ENCODE results near the gene POU3F4.

The POU3F4 gene

GRCh38 chrX:83508006-83508405 lies at the start of gene POU3F4:
Gene POU3F4 (plus strand): TSS chrX:83508290. CDS start chrX:83508325, 35 bp downstream.
- no peak for DNase-seq (ENCODE audit: extremely low read depth in 1 of 2, low read depth in 1 of 2)

- DNase-seq (ENCODE audit: extremely low read depth in 1 of 2, low read depth in 1 of 2): no peak
Measured at GRCh38 chrX:83469551-83469950, 38.5 kb upstream of the POU3F4 start.

- DNase-seq (ENCODE audit: extremely low read depth in 1 of 2, low read depth in 1 of 2): no peak
Measured at GRCh38 chrX:83495898-83496297, 12.2 kb upstream of the POU3F4 start.

- DNase-seq (ENCODE audit: extremely low read depth in 1 of 2, low read depth in 1 of 2): no peak
Measured at GRCh38 chrX:83501003-83501402, 7.1 kb upstream of the POU3F4 start.

- DNase-seq (ENCODE audit: extremely low read depth in 1 of 2, low read depth in 1 of 2): no peak
Measured at GRCh38 chrX:83501530-83501929, 6.6 kb upstream of the POU3F4 start.

- no peak for DNase-seq (ENCODE audit: extremely low read depth in 1 of 2, low read depth in 1 of 2)
Measured at GRCh38 chrX:83504721-83505479, 3.2 kb upstream of the POU3F4 start.

GRCh38 chrX:83508526-83509253 lies 600 bp downstream of the POU3F4 start:
- DNase-seq (ENCODE audit: extremely low read depth in 1 of 2, low read depth in 1 of 2): no peak

- no peak for DNase-seq (ENCODE audit: extremely low read depth in 1 of 2, low read depth in 1 of 2)
Measured at GRCh38 chrX:83509254-83509801, 1.2 kb downstream of the POU3F4 start.

- no peak for DNase-seq (ENCODE audit: extremely low read depth in 1 of 2, low read depth in 1 of 2)
Measured at GRCh38 chrX:83510510-83511062, 2.5 kb downstream of the POU3F4 start.

GRCh38 chrX:83511208-83511607 lies 3.1 kb downstream of the POU3F4 start:
- DNase-seq (ENCODE audit: extremely low read depth in 1 of 2, low read depth in 1 of 2): no peak

- no peak for DNase-seq (ENCODE audit: extremely low read depth in 1 of 2, low read depth in 1 of 2)
Measured at GRCh38 chrX:83512111-83512510, 4.0 kb downstream of the POU3F4 start.

GRCh38 chrX:83516597-83516996 lies 8.5 kb downstream of the POU3F4 start:
- DNase-seq (ENCODE audit: extremely low read depth in 1 of 2, low read depth in 1 of 2): no peak

GRCh38 chrX:83521905-83522304 lies 13.8 kb downstream of the POU3F4 start:
- no peak for DNase-seq (ENCODE audit: extremely low read depth in 1 of 2, low read depth in 1 of 2)

- no peak for DNase-seq (ENCODE audit: extremely low read depth in 1 of 2, low read depth in 1 of 2)
Measured at GRCh38 chrX:83529950-83530349, 21.9 kb downstream of the POU3F4 start.

GRCh38 chrX:83535417-83536196 lies 27.5 kb downstream of the POU3F4 start:
- no peak for DNase-seq (ENCODE audit: extremely low read depth in 1 of 2, low read depth in 1 of 2)
